HepG2 (cell line): ENCODE results near the gene SLC22A5. TPM values are rescaled to one million over a fixed set of nuclear protein-coding genes. Genes with fewer than 3 reads are reported as not detected.

ENCODE experiments used
- ATAC-seq: fragments of 200-7000 bp; cut with Tn5 transposase; 3 replicates; pipeline ENCODE4 v1.9.1; 2020; ENCODE audit warnings: mild to moderate bottlenecking, moderate library complexity
- BruUV-seq: library from RNA; stranded (reverse); fragments of 400-500 nt; replicated peaks from 2 replicates; lab custom pipeline; 2021; lab: Mats Ljungman, UMichigan
- CTCF ChIA-PET: fragments of 300-600 bp; formaldehyde crosslinking; extraction: SDS; loops from one replicate; lab custom pipeline; 2021; ENCODE audit warnings: low total read pairs, inconsistent platforms, low intra/inter-chr PET ratio; lab: Yijun Ruan, JAX
- POLR2A ChIA-PET: fragments of 350-600 bp; sonication (Branson Sonifier 250); formaldehyde crosslinking; loops from one replicate; lab custom pipeline; 2020; ENCODE audit warnings: antibody characterized with exemption, inconsistent platforms; lab: Yijun Ruan, JAX
- DNase-seq: peaks from one replicate; pipeline ENCODE4 v3.0.0-alpha.2; 2015; ENCODE audit warnings: low spot score
- FAIRE-seq: peaks from 3 replicates; lab custom pipeline; 2011; peaks lifted over from hg19 to GRCh38; lab: Jason Lieb, UNC
- H2AFZ ChIP-seq: one replicate; pipeline ENCODE4 v1.6.1; 2011; ENCODE audit warnings: low read length, inconsistent platforms
- H3K27ac ChIP-seq: fragments of 300-600 bp; 3 replicates; pipeline ENCODE4 v1.8.0; 2011; ENCODE audit warnings: mixed run types, mild to moderate bottlenecking, mixed read lengths, low read length, inconsistent platforms; ENCODE audit not compliant: insufficient read depth; ENCODE audit errors: extremely low read length
- H3K27me3 ChIP-seq, 2 experiments: fragments of 200-600 bp in 1 of 2; 2 replicates in 1 of 2; 3 replicates in 1 of 2; pipeline versions ENCODE4 v1.6.0 to v1.8.0; 2011; ENCODE audit warnings: low read length in 2 of 2, mild to moderate bottlenecking in 2 of 2, moderate library complexity in 2 of 2, inconsistent platforms in 1 of 2; ENCODE audit not compliant: insufficient read depth in 2 of 2, control insufficient read depth in 1 of 2
- H3K36me3 ChIP-seq, 2 experiments: fragments of 200-600 bp in 1 of 2; replicated peaks in 1 of 2; 2 replicates in 1 of 2; 3 replicates in 1 of 2; pipeline versions ENCODE4 v1.5.1 to v1.8.0; 2011; ENCODE audit warnings: low read length in 2 of 2, inconsistent platforms in 1 of 2; ENCODE audit not compliant: insufficient read depth in 2 of 2, control insufficient read depth in 1 of 2
- H3K4me1 ChIP-seq: 2 replicates; pipeline ENCODE4 v1.5.1; 2012; ENCODE audit warnings: low read length, inconsistent platforms; ENCODE audit not compliant: insufficient read depth
- H3K4me2 ChIP-seq: 2 replicates; pipeline ENCODE4 v1.6.0; 2011; ENCODE audit warnings: low read depth, low read length, inconsistent platforms
- H3K4me3 ChIP-seq, 3 experiments: fragments of 200-600 bp in 1 of 3; sonication (generic), shearing (Covaris generic) in 1 of 3; replicated peaks in 1 of 3; 2 replicates each; pipeline ENCODE4 v1.5.1; 2011 to 2016; ENCODE audit warnings: low read length in 3 of 3, inconsistent platforms in 2 of 3, low read depth in 2 of 3, mild to moderate bottlenecking in 2 of 3, control low read depth in 1 of 3, mixed read lengths in 1 of 3; ENCODE audit not compliant: insufficient read depth in 1 of 3
- H3K79me2 ChIP-seq: one replicate; pipeline ENCODE4 v1.6.1; 2011; ENCODE audit warnings: low read length, inconsistent platforms; ENCODE audit not compliant: insufficient read depth
- H3K9ac ChIP-seq: 2 replicates; pipeline ENCODE4 v1.6.0; 2011; ENCODE audit warnings: mild to moderate bottlenecking, low read depth, low read length, inconsistent platforms; ENCODE audit not compliant: insufficient read depth
- H3K9me3 ChIP-seq: 2 replicates; pipeline ENCODE4 v1.5.1; 2012; ENCODE audit warnings: mild to moderate bottlenecking, low read length
- H4K20me1 ChIP-seq: 2 replicates; pipeline ENCODE4 v1.6.0; 2011; ENCODE audit warnings: inconsistent platforms, mild to moderate bottlenecking, low read length, moderate library complexity; ENCODE audit not compliant: insufficient read depth
- AGO2 ChIP-seq: fragments of 200-400 bp; formaldehyde crosslinking; optimal IDR thresholded peaks from 2 replicates; pipeline ENCODE3; 2017; ENCODE audit warnings: mild to moderate bottlenecking, low read depth, low read length, moderate library complexity
- ARID4A ChIP-seq: sonication (generic); formaldehyde crosslinking; IDR thresholded peaks from 2 replicates; pipeline ENCODE4 v1.5.0; 2020; ENCODE audit warnings: mild to moderate bottlenecking, missing genetic modification reagents, borderline replicate concordance
- ATF1 ChIP-seq: IDR thresholded peaks from 2 replicates; pipeline ENCODE4 v1.6.1; 2016; ENCODE audit warnings: mild to moderate bottlenecking, control low read depth
- BRF2 ChIP-seq: sonication (generic); formaldehyde crosslinking; IDR thresholded peaks from 2 replicates; pipeline ENCODE4 v1.8.1; 2022; ENCODE audit warnings: mild to moderate bottlenecking, missing genetic modification reagents
- CC2D1A ChIP-seq: sonication (generic); formaldehyde crosslinking; IDR thresholded peaks from 2 replicates; pipeline ENCODE4 v1.8.1; 2023; ENCODE audit warnings: mild to moderate bottlenecking, missing genetic modification reagents
- GFI1 ChIP-seq: sonication (generic); formaldehyde crosslinking; IDR thresholded peaks from 2 replicates; pipeline ENCODE4 v1.5.0; 2020; ENCODE audit warnings: missing genetic modification reagents, mild to moderate bottlenecking, borderline replicate concordance
- GTF3A ChIP-seq: sonication (generic); formaldehyde crosslinking; conservative IDR thresholded peaks from 2 replicates; pipeline ENCODE4 v1.4.0; 2020; ENCODE audit warnings: mild to moderate bottlenecking, missing genetic modification reagents
- HMG20B ChIP-seq: conservative IDR thresholded peaks from 2 replicates; pipeline ENCODE4 v1.6.1; 2016; ENCODE audit warnings: missing genetic modification reagents, missing compliant biosample characterization
- HNRNPLL ChIP-seq: fragments of 200-400 bp; formaldehyde crosslinking; IDR thresholded peaks from 2 replicates; pipeline ENCODE4 v1.6.1; 2017; ENCODE audit warnings: mild to moderate bottlenecking, low read depth, low read length; ENCODE audit not compliant: poor library complexity, severe bottlenecking
- NFE2L2 ChIP-seq: fragments of 150-350 bp; IDR thresholded peaks from 2 replicates; pipeline ENCODE4 v1.6.1; 2014; ENCODE audit warnings: low read length
- NFRKB ChIP-seq: fragments of 450-650 bp; IDR thresholded peaks from 2 replicates; pipeline ENCODE4 v1.6.1; 2017
- POGZ ChIP-seq: sonication (generic); formaldehyde crosslinking; IDR thresholded peaks from 2 replicates; pipeline ENCODE4 v1.4.0; 2020; ENCODE audit warnings: mild to moderate bottlenecking, missing genetic modification reagents
- SP4 ChIP-seq: sonication (generic); formaldehyde crosslinking; IDR thresholded peaks from 2 replicates; pipeline ENCODE4 v1.8.1; 2023; ENCODE audit warnings: mild to moderate bottlenecking, missing genetic modification reagents
- TAF15 ChIP-seq: fragments of 200-400 bp; formaldehyde crosslinking; IDR thresholded peaks from one replicate; pipeline ENCODE4 v1.6.1; 2018; ENCODE audit warnings: mild to moderate bottlenecking, low read depth, low read length; ENCODE audit not compliant: poor library complexity, severe bottlenecking
- U2AF1 ChIP-seq: fragments of 200-400 bp; formaldehyde crosslinking; optimal IDR thresholded peaks from 2 replicates; pipeline ENCODE3; 2017; ENCODE audit warnings: mild to moderate bottlenecking, low read depth, low read length
- ZFP36 ChIP-seq: fragments of 150-350 bp; IDR thresholded peaks from 2 replicates; pipeline ENCODE4 v1.6.1; 2018; ENCODE audit warnings: borderline replicate concordance, low read length, low read depth; ENCODE audit not compliant: partially characterized antibody
- ZFP62 ChIP-seq: sonication (generic); formaldehyde crosslinking; IDR thresholded peaks from 2 replicates; pipeline ENCODE4 v1.4.0; 2020; ENCODE audit warnings: missing genetic modification reagents
- ZKSCAN8 ChIP-seq: IDR thresholded peaks from 2 replicates; pipeline ENCODE4 v1.6.1; 2016; ENCODE audit warnings: borderline replicate concordance, missing genetic modification reagents, missing compliant biosample characterization
- ZNF597 ChIP-seq: sonication (generic); formaldehyde crosslinking; IDR thresholded peaks from 2 replicates; pipeline ENCODE4 v1.5.0; 2020; ENCODE audit warnings: missing genetic modification reagents
- ZNF766 ChIP-seq: sonication (generic); formaldehyde crosslinking; IDR thresholded peaks from 2 replicates; pipeline ENCODE4 v1.5.0; 2020; ENCODE audit warnings: missing genetic modification reagents, borderline replicate concordance
- in situ Hi-C: cut with HindIII; loops from 2 replicates; pipeline ENCODE4 v1.10.0; 2017; ENCODE audit warnings: low pct_unique_long_range_greater_than_20kb; ENCODE audit not compliant: extremely low pct_ligation_motif_present
- intact Hi-C: fragments of 100-400 bp; cut with micrococcal nuclease; formaldehyde crosslinking; loops from one replicate; pipeline ENCODE4 v1.10.0; 2022; ENCODE audit not compliant: unreplicated experiment
- polyA plus RNA-seq, 8 experiments: library from polyadenylated mRNA; depleted of rRNA in 3 of 8; stranded (reverse) in 7 of 8; unstranded in 1 of 8; fragments of >200 nt; fragmentation: Illumina TruSeq in 4 of 8; extraction: Trizol in 4 of 8; gene quantifications; 2 replicates each; pipeline versions ENCODE4 v1.2.1 to v1.2.3, GENCODE V29; 2011 to 2016; ENCODE audit warnings: low read depth in 4 of 8, missing spikeins in 1 of 8, mixed read lengths in 1 of 8; ENCODE audit not compliant: insufficient read depth in 1 of 8
- total RNA-seq, 5 experiments: library from RNA; depleted of rRNA; stranded (reverse); fragments of >200 nt; fragmentation: Illumina TruSeq; extraction: Trizol; gene quantifications; 2 replicates each; pipeline ENCODE4 v1.2.3, GENCODE V29; 2016; ENCODE audit warnings: low read depth in 1 of 5

SLC22A5 gene
- total and polyA plus RNA-seq, 2 of the 13 experiments (the other 11 are each of a cell fraction or from before 2014, with no cell fraction given), result 7.1 to 15.1 TPM

GRCh38 chr5:132372542-132372941 lies 3.0 kb downstream of the SLC22A5 start:
- Histone ChIP-seq H2AFZ (no peak overlapping the region), H3K4me3 (no peak overlapping the region), H3K27ac (no peak overlapping the region), H3K4me1 (peaks cover 40% of the 10 kb centered on the region), H3K9ac (no peak overlapping the region), H4K20me1 (no peaks in the 10 kb centered on the region), H3K9me3 (no peaks in the 10 kb centered on the region), H3K27me3 (no peaks in the 10 kb centered on the region), H3K79me2 (peaks cover 3% of the 10 kb centered on the region), H3K4me2 (no peak overlapping the region), H3K36me3 (no peaks in the 10 kb centered on the region; a peak in 1 of 5 replicates)
- no peak for DNase-seq
- BruUV-seq, result no TSS peak
- ChIA-PET CTCF (no interaction called here), POLR2A (interaction anchor here (1.5 to 2.4 kb wide), 2 partner anchors 79 to 118 kb away, joined by 3 to 12 read pairs; partner anchors contain the start of genes IRF1 and SLC22A4)
- intact Hi-C loops (no loop called here), in situ Hi-C loops (no loop called here)
- TF ChIP-seq ZFP36 (no peak), U2AF1 (no peak), ATF1 (CRISPR knock-in tag) (no peak), ZNF766 (no peak), SP4 (CRISPR knock-in tag) (no peak), ZKSCAN8 (CRISPR knock-in tag) (no peak), HNRNPLL (no peak), ZNF597 (CRISPR knock-in tag) (no peak), TAF15 (no peak), NFRKB (no peak), ZFP62 (CRISPR knock-in tag) (no peak), CC2D1A (no peak), HMG20B (CRISPR knock-in tag) (no peak), ARID4A (no peak), GFI1 (CRISPR knock-in tag) (no peak), NFE2L2 (no peak), BRF2 (CRISPR knock-in tag) (no peak), AGO2 (no peak), POGZ (no peak), GTF3A (CRISPR knock-in tag) (no peak)
- no peak for ATAC-seq
- no peak for FAIRE-seq
